Keratinocyte (primary cell): ENCODE results near the gene CCDC178.

Experiments used
- CTCF ChIP-seq, 3 experiments: IDR thresholded peaks in 1 of 3; conservative IDR thresholded peaks in 1 of 3; optimal IDR thresholded peaks in 1 of 3; 2 replicates in 2 of 3; 3 replicates in 1 of 3; pipeline versions ENCODE3 to v1.5.1; 2011; ENCODE audit warnings: low read length in 3 of 3, mild to moderate bottlenecking in 3 of 3, moderate library complexity in 2 of 3, control low read depth in 1 of 3, inconsistent platforms in 1 of 3; ENCODE audit not compliant: insufficient read depth in 2 of 3; ENCODE audit errors: extremely low read depth in 1 of 3
- EZH2 ChIP-seq: IDR thresholded peaks from one replicate; pipeline ENCODE4 v1.6.1; 2012; ENCODE audit warnings: inconsistent platforms, mild to moderate bottlenecking, low read length, moderate library complexity

- TF ChIP-seq CTCF (optimal IDR thresholded peaks at IDR 0.05 in 1 of 3, IDR thresholded peaks at IDR 0.05 in 1 of 3, conservative IDR thresholded peaks at IDR 0.05 in 1 of 3; ENCODE audit: extremely low read depth in 1 of 3, insufficient read depth in 2 of 3, low read length in 3 of 3) (no peak), EZH2 (no peak)
Observed at GRCh38 chr18:32961538-32961937, 479.0 kb downstream of the CCDC178 start.
